GM19455 (cell line): ENCODE measurements around the gene MYLK3.

Experiments used
- ATAC-seq: cut with Tn5 transposase; IDR thresholded peaks from one replicate; pipeline ENCODE4 v1.9.1; 2021; ENCODE audit not compliant: unreplicated experiment

The MYLK3 gene

GRCh38 chr16:46728806-46729205, 19.3 kb downstream of the MYLK3 start:
- ATAC-seq: no peak

GRCh38 chr16:46727630-46728029, 20.5 kb downstream of the MYLK3 start:
- ATAC-seq: no peak

- no peak for ATAC-seq
Observed at GRCh38 chr16:46727184-46727583, 21.0 kb downstream of the MYLK3 start.

DNA sequence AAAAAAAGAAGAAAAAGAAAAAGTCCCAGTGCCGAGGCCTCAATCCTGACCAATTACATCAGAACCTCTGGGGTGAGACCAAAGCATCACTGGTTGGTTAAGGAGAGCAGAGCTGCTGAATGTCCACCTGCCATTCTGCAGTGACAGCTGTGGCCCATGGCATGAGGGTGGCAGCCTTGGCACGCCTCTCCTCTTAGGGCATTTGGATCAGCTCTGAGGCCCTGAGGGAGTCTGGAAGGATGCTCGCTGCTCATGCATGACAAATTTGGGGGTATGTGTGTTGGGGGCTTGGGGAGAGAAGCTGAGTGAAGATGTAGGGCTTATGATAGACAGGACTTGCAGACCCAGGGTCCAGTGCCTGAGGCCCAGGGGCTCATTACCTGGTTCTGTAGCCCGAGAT, 26.3 kb downstream of the MYLK3 start:
- ATAC-seq: no peak

DNA sequence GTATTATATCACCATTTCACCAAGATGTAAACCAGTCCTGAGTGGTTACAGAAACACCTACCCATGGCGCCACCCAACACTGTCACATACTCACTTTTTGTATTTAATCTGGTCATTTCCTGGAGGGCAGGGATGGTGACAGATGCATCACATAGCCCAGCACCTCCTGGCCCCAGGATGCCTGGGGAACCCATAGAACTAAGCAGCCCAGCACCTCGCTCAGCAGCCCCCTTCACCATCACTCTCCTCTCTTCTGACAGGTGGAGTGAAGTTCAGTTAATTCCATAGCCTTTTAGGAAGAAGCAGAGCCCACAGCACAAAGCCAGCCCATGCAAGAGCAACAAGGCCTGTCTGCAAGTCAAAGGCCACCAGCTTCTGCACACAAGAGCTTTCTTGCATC, 27.5 kb downstream of the MYLK3 start:
- ATAC-seq: no peak

DNA sequence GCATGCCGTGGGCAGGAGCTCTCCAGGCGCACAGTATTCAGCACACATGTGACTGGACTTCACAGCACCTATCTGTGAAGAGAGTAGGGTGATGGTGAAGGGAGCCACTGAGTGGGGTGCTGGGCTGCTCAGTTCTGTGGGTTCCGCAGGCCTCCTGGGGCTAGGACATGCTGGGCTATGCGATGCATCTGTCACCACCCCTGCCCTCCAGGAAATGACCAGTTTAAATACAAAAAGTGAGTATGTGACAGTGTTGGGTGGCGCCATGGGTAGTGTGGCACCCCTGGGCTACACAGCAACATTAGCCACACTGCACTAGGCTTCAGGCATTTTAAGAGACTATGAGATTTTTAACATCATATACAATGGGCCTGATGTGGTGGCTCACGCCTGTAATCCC, 28.6 kb downstream of the MYLK3 start:
- no peak for ATAC-seq

- ATAC-seq: no peak
Observed at GRCh38 chr16:46718214-46718613, 29.9 kb downstream of the MYLK3 start.

DNA sequence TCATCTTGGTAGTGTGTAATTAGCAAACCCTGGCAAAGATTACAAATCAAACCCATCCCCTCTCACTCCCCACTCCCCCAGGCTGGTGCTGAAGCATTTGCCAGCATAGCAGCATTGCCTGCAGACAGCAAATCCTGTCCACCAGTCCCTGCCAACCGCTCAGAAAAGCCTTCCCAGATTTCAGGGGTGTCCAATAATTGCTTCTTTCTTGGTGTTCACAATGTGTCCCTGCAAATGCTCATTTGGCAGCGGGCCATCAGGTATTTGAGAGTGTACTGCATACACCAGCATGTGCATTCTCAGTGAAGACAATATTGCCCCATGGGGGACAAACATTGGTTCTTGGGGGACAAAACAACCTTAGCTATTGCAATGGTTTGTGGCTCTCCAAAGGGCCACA, 30.5 kb downstream of the MYLK3 start:
- ATAC-seq: no peak

- ATAC-seq: no peak
Observed at GRCh38 chr16:46715769-46716305, 32.3 kb downstream of the MYLK3 start.

- ATAC-seq: no peak
Observed at GRCh38 chr16:46714797-46715591, 33.1 kb downstream of the MYLK3 start.

DNA sequence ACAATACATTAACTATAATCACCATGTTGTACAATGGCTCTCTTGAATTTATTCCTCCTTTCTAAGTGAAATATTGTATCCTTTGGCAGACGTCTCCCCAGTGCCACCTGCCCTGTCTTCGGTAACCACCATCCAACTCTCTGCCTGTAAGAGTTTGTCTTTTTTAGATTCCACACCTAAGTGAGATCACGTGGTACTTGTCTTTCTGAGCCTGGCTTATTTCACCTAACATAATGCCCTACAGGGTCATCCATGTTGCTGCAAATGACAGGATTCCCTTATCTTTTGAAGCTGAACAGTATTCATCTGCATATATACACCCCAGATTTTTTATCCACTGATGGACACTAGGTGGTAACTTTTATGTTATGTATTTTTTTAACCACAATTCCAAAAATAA, 34.5 kb downstream of the MYLK3 start:
- no peak for ATAC-seq

DNA sequence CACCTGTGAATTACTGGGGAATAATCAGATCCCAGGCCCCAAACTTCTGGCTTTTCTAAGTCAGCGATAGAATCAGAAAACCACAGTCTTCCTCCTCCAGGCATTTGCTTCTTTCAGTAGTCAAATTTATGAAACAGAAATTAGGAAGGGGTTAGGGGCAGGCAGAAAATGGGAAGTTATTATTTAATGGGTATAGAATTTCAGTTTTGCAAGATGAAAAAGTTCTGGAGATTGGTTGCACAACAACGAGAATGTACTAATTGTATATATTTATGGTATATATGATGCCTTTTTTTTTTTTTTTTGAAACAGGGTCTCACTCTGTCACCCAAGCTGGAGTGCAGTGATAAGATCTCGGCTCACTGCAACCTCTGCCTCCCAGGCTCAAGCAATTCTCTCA, 35.2 kb downstream of the MYLK3 start:
- no peak for ATAC-seq

DNA sequence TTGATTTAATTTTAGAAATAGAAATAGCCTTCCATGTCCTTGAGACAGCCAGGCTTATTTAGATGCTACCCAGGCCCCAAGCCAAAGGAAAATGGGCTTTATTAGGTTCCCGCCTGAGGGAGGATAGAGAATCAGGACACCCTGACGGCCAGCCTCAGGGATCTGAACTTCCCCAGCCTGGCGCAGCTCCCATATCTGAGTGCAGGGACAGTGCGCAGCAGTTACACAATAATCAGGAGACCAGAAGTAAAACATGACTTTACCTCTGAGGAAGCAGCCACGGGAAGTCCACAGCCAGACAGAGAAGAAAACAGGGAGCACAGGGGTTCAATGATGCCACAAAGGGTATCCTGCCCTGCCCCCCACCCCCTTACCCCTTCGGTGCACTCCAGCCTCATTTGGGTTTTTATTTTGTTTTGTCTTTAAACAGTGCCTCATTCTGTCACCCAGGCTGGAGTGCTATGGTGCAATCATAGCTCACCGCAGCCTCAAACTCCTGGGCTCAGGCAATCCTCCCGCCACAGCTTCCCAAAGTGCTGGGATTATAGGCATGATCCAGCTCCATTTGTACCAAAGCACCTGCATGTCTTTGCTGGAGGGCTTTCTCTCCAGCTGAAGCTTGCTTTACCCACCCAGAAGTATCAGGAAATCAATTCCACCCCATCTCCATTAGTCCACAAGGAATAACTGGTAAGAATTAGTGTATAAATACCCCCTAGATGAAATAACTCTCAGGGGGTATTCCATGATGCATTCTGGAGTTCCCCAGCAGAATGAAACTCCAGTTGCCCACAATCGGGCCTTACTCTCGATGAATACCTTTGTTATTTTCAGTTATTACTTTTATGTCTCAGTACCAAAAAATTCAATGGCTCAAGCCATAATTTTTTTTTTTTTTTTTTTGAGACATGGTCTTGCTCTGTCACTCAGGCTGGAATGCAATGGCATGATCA, 36.8 kb downstream of the MYLK3 start:
- ATAC-seq: no peak

DNA sequence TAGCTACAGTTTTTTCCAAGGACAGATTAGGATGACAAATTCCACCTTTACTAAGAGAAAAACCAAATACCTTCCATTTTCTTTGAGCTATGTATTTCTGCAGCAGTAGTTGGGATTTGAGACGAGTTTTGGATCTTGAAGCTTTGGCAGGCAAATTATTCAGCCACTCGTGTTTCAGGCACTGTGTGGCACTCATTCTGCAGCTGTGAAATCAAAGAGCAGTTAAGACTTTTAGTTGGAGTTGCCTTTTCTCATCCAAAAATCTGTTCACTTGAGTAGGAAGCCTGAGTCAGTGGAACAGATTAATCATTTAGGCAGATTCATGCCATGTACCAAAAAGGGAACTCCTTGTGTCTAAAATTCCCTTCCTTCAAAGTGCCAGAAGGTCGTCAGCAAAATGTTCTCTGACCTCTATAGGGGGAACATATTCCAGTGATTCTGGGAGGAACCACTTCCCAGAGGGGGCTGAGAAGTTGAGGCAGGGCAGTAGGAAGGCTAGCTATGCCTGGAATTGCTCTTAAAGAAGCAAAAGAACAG, 38.6 kb downstream of the MYLK3 start:
- no peak for ATAC-seq

GRCh38 chr16:46706642-46707041, 41.5 kb downstream of the MYLK3 start:
- ATAC-seq: no peak

GRCh38 chr16:46702030-46702429, 46.1 kb downstream of the MYLK3 start:
- no peak for ATAC-seq

DNA sequence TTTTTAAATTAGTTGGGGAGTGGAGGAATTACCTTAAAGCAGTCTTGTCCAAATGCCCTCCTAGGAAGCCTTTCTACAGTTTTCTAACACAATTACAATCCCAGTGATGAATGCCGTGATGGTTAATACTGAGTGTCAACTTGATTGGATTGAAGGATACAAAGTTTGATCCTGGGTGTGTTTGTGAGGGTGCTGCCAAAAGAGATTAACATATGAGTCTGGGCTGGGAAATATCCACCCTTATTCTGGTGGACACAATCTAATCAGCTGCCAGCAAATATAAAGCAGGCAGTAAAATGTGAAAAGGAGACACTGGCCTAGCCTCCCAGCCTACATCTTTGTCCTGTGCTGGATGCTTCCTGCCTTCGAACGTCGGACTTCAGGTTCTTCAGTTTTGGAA, 46.5 kb downstream of the MYLK3 start:
- ATAC-seq: no peak

- ATAC-seq: no peak
Observed at GRCh38 chr16:46700048-46700447, 48.1 kb downstream of the MYLK3 start.

GRCh38 chr16:46696957-46697356, 51.2 kb downstream of the MYLK3 start:
- ATAC-seq: no peak

GRCh38 chr16:46695937-46696336, 52.2 kb downstream of the MYLK3 start:
- no peak for ATAC-seq

DNA sequence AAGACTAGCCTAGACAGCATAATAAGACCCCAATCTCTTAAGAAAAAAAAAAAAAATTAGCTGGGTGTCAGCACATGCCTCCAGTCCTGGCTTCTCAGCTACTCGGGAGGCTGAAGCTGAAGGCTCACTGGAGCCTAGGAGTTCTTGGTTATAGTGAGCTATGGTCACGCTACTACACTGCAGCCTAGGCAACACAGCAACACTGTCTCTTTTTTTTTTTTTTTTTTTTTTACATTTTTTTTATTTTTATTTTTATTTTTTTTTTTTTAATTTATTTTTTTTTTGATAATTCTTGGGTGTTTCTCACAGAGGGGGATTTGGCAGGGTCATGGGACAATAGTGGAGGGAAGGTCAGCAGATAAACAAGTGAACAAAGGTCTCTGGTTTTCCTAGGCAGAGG, 54.5 kb downstream of the MYLK3 start:
- no peak for ATAC-seq

GRCh38 chr16:46691726-46692125, 56.4 kb downstream of the MYLK3 start:
- ATAC-seq: no peak
